ENCODE measurements around the gene ODAD3. TPM values are rescaled to one million over a fixed set of nuclear protein-coding genes. Genes with fewer than 3 reads are reported as not detected.
A peak's percentile ranks its signal among the peaks of the same experiment; 100 is the strongest.
"Not testable (repeated sequence)": the region's sequence is repeated elsewhere in the genome, so short reads cannot be mapped to it uniquely, and the experiment has no call there.

Gene ODAD3
- total RNA-seq, 4 donors from 2014 or later, result 1.5 TPM; not detected in 3

DNA sequence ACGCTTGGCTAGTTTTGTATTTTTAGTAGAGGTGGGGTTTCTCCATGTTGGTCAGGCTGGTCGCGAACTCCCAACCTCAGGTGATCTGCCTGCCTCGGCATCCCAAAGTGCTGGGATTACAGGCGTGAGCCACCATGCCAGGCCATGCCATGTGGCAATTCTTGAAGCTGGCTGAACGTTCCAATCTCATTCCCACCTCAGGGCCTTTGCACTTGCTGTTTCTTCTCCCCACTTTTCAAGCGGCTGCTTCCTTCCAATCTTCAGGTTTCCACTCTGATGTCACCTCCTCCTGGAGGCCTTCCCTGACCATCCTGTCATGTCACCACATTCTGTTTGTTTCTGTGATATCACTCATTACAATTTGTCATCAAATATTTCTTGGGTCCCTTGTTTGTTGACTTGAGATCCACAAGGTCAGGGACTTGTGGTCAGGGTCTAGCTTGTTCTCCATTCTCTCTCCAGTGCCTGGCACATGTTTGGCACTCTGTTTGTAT, 55.0 kb downstream of the ODAD3 start:
- peak overlapping the region in 2 of 4 donors; percentile 86 to 91 for H3K27ac ChIP-seq
- H3K4me3 ChIP-seq, result no peak overlapping the region
- no peaks in the 10 kb centered on the region for H3K9me3 ChIP-seq
- TF ChIP-seq POLR2A (IDR thresholded peaks at IDR 0.05) (no peak), CTCF (IDR thresholded peaks at IDR 0.05) (no peak)
- no peak for DNase-seq
- no peaks in the 10 kb centered on the region for H3K36me3 ChIP-seq
- peaks cover 3 to 60% (median 28%) of the 10 kb centered on the region in 4 donors for H3K4me1 ChIP-seq
- H3K27me3 ChIP-seq, result peaks cover 0 to 10% of the 10 kb centered on the region in 2 donors

- not testable (repeated sequence) for H3K9me3 ChIP-seq, H3K36me3 ChIP-seq, H3K27ac ChIP-seq, H3K27me3 ChIP-seq, H3K4me3 ChIP-seq, DNase-seq
- peaks cover 3 to 60% (median 28%) of the 10 kb centered on the region in 4 donors for H3K4me1 ChIP-seq
Observed at GRCh38 chr19:11379269-11379845, 55.6 kb downstream of the ODAD3 start.

- Histone ChIP-seq H3K4me3 (no peak overlapping the region), H3K4me1 (peaks cover 3 to 58% (median 23%) of the 10 kb centered on the region in 4 donors), H3K36me3 (no peaks in the 10 kb centered on the region), H3K9me3 (no peaks in the 10 kb centered on the region), H3K27me3 (peaks cover 0 to 9% of the 10 kb centered on the region in 2 donors), H3K27ac (peak overlapping the region in 2 of 4 donors; percentile 6 to 14)
- TF ChIP-seq CTCF (IDR thresholded peaks at IDR 0.05), result peak in 5 of 6 experiments; percentile 3 to 48 (median 37)
- no peak for TF ChIP-seq POLR2A (IDR thresholded peaks at IDR 0.05)
- DNase-seq, result peak in 2 of 3 donors; percentile 36 to 59
Observed at GRCh38 chr19:11378319-11379189, 56.4 kb downstream of the ODAD3 start.

DNA sequence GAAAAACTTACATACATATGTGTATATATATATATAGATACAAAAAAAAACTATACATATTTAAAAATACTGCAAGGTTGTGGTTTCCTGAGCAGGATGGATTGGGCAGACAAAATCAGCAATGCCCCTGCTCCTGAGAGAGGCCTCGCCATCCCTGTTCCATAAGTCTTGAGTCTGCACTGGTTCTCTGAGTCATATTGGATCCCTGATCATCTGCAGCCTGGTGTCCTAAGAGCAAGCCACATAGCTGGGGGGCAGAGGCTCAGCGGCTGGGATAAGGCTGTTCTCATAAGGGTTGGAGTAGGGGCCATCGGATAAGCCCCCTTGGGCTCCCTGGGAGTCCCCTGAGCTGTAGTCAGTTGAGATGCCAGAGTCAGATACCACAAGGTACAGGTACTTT, 57.2 kb downstream of the ODAD3 start:
- Histone ChIP-seq H3K4me3 (no peak overlapping the region), H3K27ac (peak overlapping the region in 1 of 4 donors; percentile 14), H3K36me3 (no peaks in the 10 kb centered on the region), H3K4me1 (peaks cover 3 to 50% (median 16%) of the 10 kb centered on the region in 4 donors), H3K27me3 (peaks cover 0 to 1% of the 10 kb centered on the region in 2 donors), H3K9me3 (no peaks in the 10 kb centered on the region)
- TF ChIP-seq CTCF (IDR thresholded peaks at IDR 0.05), result no peak
- TF ChIP-seq POLR2A (IDR thresholded peaks at IDR 0.05), result no peak
- DNase-seq, result no peak

- H3K36me3 ChIP-seq, result no peaks in the 10 kb centered on the region
- DNase-seq, result no peak
- no peak for TF ChIP-seq CTCF (IDR thresholded peaks at IDR 0.05)
- TF ChIP-seq POLR2A (IDR thresholded peaks at IDR 0.05), result no peak
- no peaks in the 10 kb centered on the region for H3K9me3 ChIP-seq
- H3K4me1 ChIP-seq, result peaks cover 3 to 48% (median 14%) of the 10 kb centered on the region in 4 donors
- peak overlapping the region in 2 of 4 donors; percentile 13 to 39 for H3K27ac ChIP-seq
- no peaks in the 10 kb centered on the region for H3K27me3 ChIP-seq
- no peak overlapping the region for H3K4me3 ChIP-seq
Observed at GRCh38 chr19:11377237-11377636, 57.7 kb downstream of the ODAD3 start.
